Naive B cell (primary cell): Measurements from ENCODE around the gene CHCHD3. TPM values are rescaled to one million over a fixed set of nuclear protein-coding genes. Genes with fewer than 3 reads are reported as not detected.
"Not testable (repeated sequence)": the region's sequence is repeated elsewhere in the genome, so short reads cannot be mapped to it uniquely, and the experiment has no call there.

ENCODE experiments used
- ATAC-seq, 2 donors: fragments of 150-1000 bp; cut with Tn5 transposase; 2 replicates each; pipeline ENCODE4 v1.10.0; 2021; ENCODE audit warnings: low read depth in 2 of 2, mild to moderate bottlenecking in 2 of 2, moderate library complexity in 2 of 2
- DNase-seq: peaks from one replicate; pipeline ENCODE4 v3.0.0; 2022
- H3K27ac Mint-ChIP-seq, 6 donors: one replicate each; pipeline ENCODE4 v1.8.0; 2020 to 2022; ENCODE audit warnings: mild to moderate bottlenecking in 6 of 6, mixed read lengths in 6 of 6, moderate library complexity in 5 of 6, inconsistent platforms in 2 of 6
- H3K27me3 Mint-ChIP-seq, 3 donors: one replicate each; pipeline ENCODE4 v1.8.0; 2021 to 2022; ENCODE audit warnings: mixed read lengths in 3 of 3, mild to moderate bottlenecking in 1 of 3
- H3K36me3 Mint-ChIP-seq, 2 donors: one replicate each; pipeline ENCODE4 v1.8.0; 2020 to 2022; ENCODE audit warnings: mixed read lengths in 2 of 2, inconsistent platforms in 1 of 2, mild to moderate bottlenecking in 1 of 2
- H3K4me1 Mint-ChIP-seq, 3 donors: one replicate each; pipeline ENCODE4 v1.8.0; 2020 to 2022; ENCODE audit warnings: mixed read lengths in 3 of 3, inconsistent platforms in 1 of 3, mild to moderate bottlenecking in 1 of 3, moderate library complexity in 1 of 3
- H3K4me3 Mint-ChIP-seq, 8 donors: one replicate each; pipeline ENCODE4 v1.8.0; 2020 to 2022; ENCODE audit warnings: mild to moderate bottlenecking in 8 of 8, mixed read lengths in 8 of 8, moderate library complexity in 8 of 8, inconsistent platforms in 2 of 8
- H3K9me3 Mint-ChIP-seq, 7 donors: one replicate each; pipeline ENCODE4 v1.8.0; 2020 to 2022; ENCODE audit warnings: mixed read lengths in 7 of 7, mild to moderate bottlenecking in 5 of 7, inconsistent platforms in 2 of 7, moderate library complexity in 1 of 7
- polyA plus RNA-seq, 6 donors: library from polyadenylated mRNA; unstranded; fragments of 300-500 nt; fragmentation: Illumina TruSeq; gene quantifications; one replicate each; pipeline ENCODE4 v1.2.3, GENCODE V29; 2021; ENCODE audit warnings: low read depth in 6 of 6

CHCHD3 gene
- polyA plus RNA-seq, 6 donors from 2014 or later: 56.4 to 97.0 (median 61.0) TPM

GRCh38 chr7:132972745-132973144 lies 109.1 kb downstream of the CHCHD3 start:
- Mint-ChIP-seq H3K27me3 (no peaks in the 10 kb centered on the region), H3K4me3 (no peak overlapping the region), H3K36me3 (peaks cover 14 to 22% of the 10 kb centered on the region in 2 donors), H3K9me3 (no peaks in the 10 kb centered on the region), H3K4me1 (peaks cover 9 to 17% (median 12%) of the 10 kb centered on the region in 3 donors), H3K27ac (no peak overlapping the region)
- ATAC-seq (no peak), DNase-seq (no peak)

GRCh38 chr7:132970257-132970656 lies 111.6 kb downstream of the CHCHD3 start:
- Mint-ChIP-seq H3K36me3 (peaks cover 14 to 20% of the 10 kb centered on the region in 2 donors), H3K4me3 (no peak overlapping the region), H3K27ac (peak overlapping the region in 1 of 6 donors; percentile 1), H3K9me3 (no peaks in the 10 kb centered on the region), H3K4me1 (peaks cover 2 to 11% (median 3%) of the 10 kb centered on the region in 3 donors), H3K27me3 (no peaks in the 10 kb centered on the region)
- no peak for DNase-seq
- no peak for ATAC-seq

- Mint-ChIP-seq H3K4me1 (peaks cover 7 to 16% (median 7%) of the 10 kb centered on the region in 3 donors), H3K9me3 (no peaks in the 10 kb centered on the region), H3K4me3 (no peak overlapping the region), H3K27me3 (no peaks in the 10 kb centered on the region), H3K27ac (peak overlapping the region in 1 of 6 donors; percentile 0), H3K36me3 (peaks cover 11 to 14% of the 10 kb centered on the region in 2 donors)
- ATAC-seq: no peak
- no peak for DNase-seq
These were observed 112.4 kb downstream of the CHCHD3 start for GRCh38 chr7:132969520-132969919.

- H3K4me3 Mint-ChIP-seq, ATAC-seq, DNase-seq, H3K27ac Mint-ChIP-seq, H3K27me3 Mint-ChIP-seq, H3K9me3 Mint-ChIP-seq, H3K36me3 Mint-ChIP-seq: not testable (repeated sequence)
- H3K4me1 Mint-ChIP-seq: peaks cover 7 to 16% (median 7%) of the 10 kb centered on the region in 3 donors
These were observed 114.4 kb downstream of the CHCHD3 start for GRCh38 chr7:132967470-132967848.

GRCh38 chr7:132966754-132967469 lies 115.0 kb downstream of the CHCHD3 start:
- no peaks in the 10 kb centered on the region for H3K36me3 Mint-ChIP-seq
- H3K27ac Mint-ChIP-seq: no peak overlapping the region
- ATAC-seq: no peak
- no peaks in the 10 kb centered on the region for H3K27me3 Mint-ChIP-seq
- DNase-seq: no peak
- no peak overlapping the region for H3K4me3 Mint-ChIP-seq
- no peaks in the 10 kb centered on the region for H3K9me3 Mint-ChIP-seq
- H3K4me1 Mint-ChIP-seq: peaks cover 7 to 16% (median 7%) of the 10 kb centered on the region in 3 donors

- H3K27ac Mint-ChIP-seq: peak overlapping the region in 1 of 6 donors; percentile 3
- no peak for ATAC-seq
- peaks cover 7 to 16% (median 7%) of the 10 kb centered on the region in 3 donors for H3K4me1 Mint-ChIP-seq
These were observed 115.9 kb downstream of the CHCHD3 start for GRCh38 chr7:132965951-132966350.

GRCh38 chr7:132964876-132965275 lies 117.0 kb downstream of the CHCHD3 start:
- Mint-ChIP-seq H3K4me3 (peak overlapping the region in 1 of 8 donors; percentile 48), H3K27me3 (no peaks in the 10 kb centered on the region), H3K36me3 (peaks cover 6 to 7% of the 10 kb centered on the region in 2 donors), H3K27ac (peak overlapping the region in 1 of 6 donors; percentile 47), H3K4me1 (peaks cover 13 to 16% (median 15%) of the 10 kb centered on the region in 3 donors), H3K9me3 (no peaks in the 10 kb centered on the region)
- ATAC-seq: no peak
- DNase-seq: no peak

More at GRCh38 chr7:132965951-132966350, 115.9 kb downstream of the CHCHD3 start:
- no peak for DNase-seq
- H3K27me3 Mint-ChIP-seq: no peaks in the 10 kb centered on the region
- H3K36me3 Mint-ChIP-seq: no peaks in the 10 kb centered on the region
- H3K4me3 Mint-ChIP-seq: no peak overlapping the region
- no peaks in the 10 kb centered on the region for H3K9me3 Mint-ChIP-seq

GRCh38 chr7:132959891-132960290 lies 122.0 kb downstream of the CHCHD3 start:
- DNase-seq (no peak), ATAC-seq (no peak)
- Mint-ChIP-seq H3K4me3 (no peak overlapping the region), H3K36me3 (peaks cover 7 to 9% of the 10 kb centered on the region in 2 donors), H3K9me3 (no peaks in the 10 kb centered on the region), H3K27ac (no peak overlapping the region), H3K27me3 (no peaks in the 10 kb centered on the region), H3K4me1 (peaks cover 2 to 10% (median 10%) of the 10 kb centered on the region in 3 donors)

GRCh38 chr7:132956556-132956955 lies 125.3 kb downstream of the CHCHD3 start:
- peaks cover 0 to 9% (median 9%) of the 10 kb centered on the region in 3 donors for H3K4me1 Mint-ChIP-seq
- peaks cover 12 to 17% of the 10 kb centered on the region in 2 donors for H3K36me3 Mint-ChIP-seq
- ATAC-seq: no peak
- H3K4me3 Mint-ChIP-seq: no peak overlapping the region
- no peak for DNase-seq
- no peaks in the 10 kb centered on the region for H3K9me3 Mint-ChIP-seq
- no peaks in the 10 kb centered on the region for H3K27me3 Mint-ChIP-seq
- no peak overlapping the region for H3K27ac Mint-ChIP-seq

GRCh38 chr7:132953468-132953867 lies 128.4 kb downstream of the CHCHD3 start:
- peak overlapping the region in 1 of 6 donors; percentile 16 for H3K27ac Mint-ChIP-seq
- ATAC-seq: no peak
- peaks cover 0 to 4% (median 0%) of the 10 kb centered on the region in 3 donors for H3K4me1 Mint-ChIP-seq
- no peaks in the 10 kb centered on the region for H3K9me3 Mint-ChIP-seq
- no peak overlapping the region for H3K4me3 Mint-ChIP-seq
- H3K36me3 Mint-ChIP-seq: peaks cover 8 to 15% of the 10 kb centered on the region in 2 donors
- DNase-seq: no peak
- H3K27me3 Mint-ChIP-seq: no peaks in the 10 kb centered on the region

GRCh38 chr7:132950725-132951124 lies 131.2 kb downstream of the CHCHD3 start:
- Mint-ChIP-seq H3K9me3 (no peaks in the 10 kb centered on the region), H3K36me3 (peaks cover 8 to 20% of the 10 kb centered on the region in 2 donors), H3K27me3 (no peaks in the 10 kb centered on the region), H3K4me1 (no peaks in the 10 kb centered on the region), H3K4me3 (no peak overlapping the region), H3K27ac (no peak overlapping the region)
- ATAC-seq (no peak), DNase-seq (no peak)

- Mint-ChIP-seq H3K36me3 (peaks cover 0 to 15% of the 10 kb centered on the region in 2 donors), H3K27ac (no peak overlapping the region)
These were observed 134.9 kb downstream of the CHCHD3 start for GRCh38 chr7:132947011-132947410.

GRCh38 chr7:132944774-132945173 lies 137.1 kb downstream of the CHCHD3 start:
- peaks cover 3 to 13% (median 11%) of the 10 kb centered on the region in 3 donors for H3K4me1 Mint-ChIP-seq
- H3K27ac Mint-ChIP-seq: no peak overlapping the region
- no peak for ATAC-seq
- no peaks in the 10 kb centered on the region for H3K9me3 Mint-ChIP-seq
- H3K4me3 Mint-ChIP-seq: no peak overlapping the region
- no peak for DNase-seq
- H3K27me3 Mint-ChIP-seq: no peaks in the 10 kb centered on the region
- peaks cover 8 to 10% of the 10 kb centered on the region in 2 donors for H3K36me3 Mint-ChIP-seq

More at GRCh38 chr7:132947011-132947410, 134.9 kb downstream of the CHCHD3 start:
- ATAC-seq (no peak), DNase-seq (no peak)
- Mint-ChIP-seq H3K9me3 (no peaks in the 10 kb centered on the region), H3K4me1 (peaks cover 0 to 5% (median 1%) of the 10 kb centered on the region in 3 donors), H3K27me3 (no peaks in the 10 kb centered on the region), H3K4me3 (no peak overlapping the region)

GRCh38 chr7:132943645-132944044 lies 138.2 kb downstream of the CHCHD3 start:
- Mint-ChIP-seq H3K27me3 (no peaks in the 10 kb centered on the region), H3K9me3 (no peaks in the 10 kb centered on the region), H3K27ac (peak overlapping the region in 1 of 6 donors; percentile 42), H3K4me3 (no peak overlapping the region), H3K36me3 (peaks cover 8% of the 10 kb centered on the region in 2 donors), H3K4me1 (peaks cover 3 to 13% (median 11%) of the 10 kb centered on the region in 3 donors)
- ATAC-seq (no peak), DNase-seq (no peak)
